GM23338 (cell line): ENCODE measurements around the gene PSD. TPM values are rescaled to one million over a fixed set of nuclear protein-coding genes. Genes with fewer than 3 reads are reported as not detected.

Experiments used
- ATAC-seq: fragments of 200-7000 bp; cut with Tn5 transposase; 3 replicates; pipeline ENCODE4 v1.9.1; 2020
- DNase-seq: peaks from one replicate; pipeline ENCODE4 v3.0.0-alpha.2; 2015; ENCODE audit warnings: low spot score
- H2AFZ ChIP-seq: fragments of 200-600 bp; sonication (generic); 2 replicates; pipeline ENCODE4 v1.8.0; 2016; ENCODE audit warnings: antibody characterized with exemption, mild to moderate bottlenecking, moderate library complexity
- H3F3A ChIP-seq: fragments of 200-600 bp; sonication (generic); replicated peaks from 2 replicates; pipeline ENCODE4 v1.8.0; 2017; ENCODE audit warnings: antibody characterized with exemption, mixed run types, low read depth
- H3K27ac ChIP-seq: fragments of 200-600 bp; sonication (generic); 2 replicates; pipeline ENCODE4 v1.6.1; 2016; ENCODE audit warnings: low read depth
- H3K27me3 ChIP-seq: fragments of 200-600 bp; sonication (generic); 2 replicates; pipeline ENCODE4 v1.8.0; 2016; ENCODE audit warnings: mild to moderate bottlenecking, mixed run types, moderate library complexity; ENCODE audit not compliant: insufficient read depth
- H3K36me3 ChIP-seq: fragments of 200-600 bp; sonication (generic); 2 replicates; pipeline ENCODE4 v1.8.0; 2016; ENCODE audit warnings: mild to moderate bottlenecking; ENCODE audit not compliant: insufficient read depth
- H3K4me1 ChIP-seq: fragments of 200-600 bp; sonication (generic); 2 replicates; pipeline ENCODE4 v1.8.0; 2016; ENCODE audit warnings: mild to moderate bottlenecking, moderate library complexity; ENCODE audit not compliant: insufficient read depth
- H3K4me2 ChIP-seq: fragments of 200-600 bp; sonication (generic); 2 replicates; pipeline ENCODE4 v1.7.1; 2017; ENCODE audit warnings: mixed run types
- H3K4me3 ChIP-seq: fragments of 200-600 bp; sonication (generic); 2 replicates; pipeline ENCODE4 v1.6.1; 2016; ENCODE audit warnings: mixed run types
- H3K79me2 ChIP-seq: fragments of 200-600 bp; sonication (generic); replicated peaks from 2 replicates; pipeline ENCODE4 v1.8.0; 2017; ENCODE audit warnings: mild to moderate bottlenecking; ENCODE audit not compliant: insufficient read depth
- H3K9me2 ChIP-seq: fragments of 200-600 bp; sonication (generic); 2 replicates; pipeline ENCODE4 v1.8.0; 2017; ENCODE audit not compliant: insufficient read depth
- H4K20me1 ChIP-seq: fragments of 200-600 bp; sonication (generic); replicated peaks from 2 replicates; pipeline ENCODE4 v1.8.0; 2017; ENCODE audit warnings: mild to moderate bottlenecking; ENCODE audit not compliant: insufficient read depth
- H3K27ac Mint-ChIP-seq: 2 replicates; pipeline ENCODE4 v1.8.0; 2020; ENCODE audit warnings: inconsistent platforms, mild to moderate bottlenecking, moderate library complexity, mixed read lengths
- H3K27me3 Mint-ChIP-seq: 3 replicates; pipeline ENCODE4 v1.8.0; 2022; ENCODE audit warnings: low read depth, mild to moderate bottlenecking, moderate library complexity, mixed read lengths, inconsistent platforms; ENCODE audit not compliant: insufficient read depth, poor library complexity
- H3K36me3 Mint-ChIP-seq: 3 replicates; pipeline ENCODE4 v1.8.0; 2021; ENCODE audit warnings: low read depth, mild to moderate bottlenecking, inconsistent platforms, moderate library complexity, mixed read lengths
- H3K4me1 Mint-ChIP-seq: 3 replicates; pipeline ENCODE4 v1.8.0; 2020; ENCODE audit warnings: mild to moderate bottlenecking, inconsistent platforms, mixed read lengths
- H3K4me3 Mint-ChIP-seq: 3 replicates; pipeline ENCODE4 v1.8.0; 2021; ENCODE audit warnings: moderate library complexity, mild to moderate bottlenecking, inconsistent platforms, mixed read lengths
- H3K9me3 Mint-ChIP-seq: 3 replicates; pipeline ENCODE4 v1.8.0; 2020; ENCODE audit warnings: moderate library complexity, mild to moderate bottlenecking, inconsistent platforms, mixed read lengths
- CREB1 ChIP-seq: fragments of 250-450 bp; sonication (Bioruptor Pico); IDR thresholded peaks from 2 replicates; pipeline ENCODE4 v1.5.0; 2020; ENCODE audit warnings: low read depth, mild to moderate bottlenecking, moderate library complexity
- ETS1 ChIP-seq: IDR thresholded peaks from 2 replicates; pipeline ENCODE4 v1.6.1; 2016; ENCODE audit warnings: antibody characterized with exemption
- EZH2phosphoT487 ChIP-seq: fragments of 200-600 bp; sonication (generic); IDR thresholded peaks from one replicate; pipeline ENCODE4 v1.8.1; 2018; ENCODE audit warnings: antibody characterized with exemption; ENCODE audit not compliant: unreplicated experiment
- JUNB ChIP-seq: IDR thresholded peaks from one replicate; pipeline ENCODE4 v1.6.1; 2016; ENCODE audit warnings: antibody characterized with exemption; ENCODE audit not compliant: unreplicated experiment
- NANOG ChIP-seq: IDR thresholded peaks from 2 replicates; pipeline ENCODE4 v1.6.1; 2016; ENCODE audit warnings: antibody characterized with exemption, borderline replicate concordance
- REST ChIP-seq: IDR thresholded peaks from one replicate; pipeline ENCODE4 v1.6.1; 2018; ENCODE audit warnings: antibody characterized with exemption; ENCODE audit not compliant: unreplicated experiment
- STAT1 ChIP-seq: IDR thresholded peaks from one replicate; pipeline ENCODE4 v1.6.1; 2016; ENCODE audit warnings: antibody characterized with exemption; ENCODE audit not compliant: unreplicated experiment
- ZNF114 ChIP-seq: fragments of 250-450 bp; sonication (Bioruptor Pico); IDR thresholded peaks from 2 replicates; pipeline ENCODE4 v1.5.0; 2020; ENCODE audit warnings: mild to moderate bottlenecking, moderate library complexity
- ZNF331 ChIP-seq: fragments of 250-450 bp; sonication (Bioruptor Pico); IDR thresholded peaks from 2 replicates; pipeline ENCODE4 v1.5.0; 2020; ENCODE audit warnings: low read depth, mild to moderate bottlenecking, moderate library complexity
- ZNF462 ChIP-seq: fragments of 250-450 bp; sonication (Bioruptor Pico); IDR thresholded peaks from 2 replicates; pipeline ENCODE4 v1.5.0; 2020; ENCODE audit warnings: mild to moderate bottlenecking, moderate library complexity
- polyA plus RNA-seq: library from polyadenylated mRNA; unstranded; fragments of >200 nt; fragmentation: Nextera tagmentation; extraction: Ambion mirVana; gene quantifications from 2 replicates; pipeline ENCODE4 v1.2.1, GENCODE V29; 2016
- total RNA-seq: library from RNA; depleted of rRNA; stranded (reverse); fragments of >200 nt; shearing (Covaris generic); gene quantifications from 2 replicates; pipeline ENCODE4 v1.2.3, GENCODE V29; 2014
- TF ChIP-seq, protein P1 (sequence below), 2 experiments: fragments of 200-600 bp in 1 of 2; sonication (generic) in 1 of 2; conservative IDR thresholded peaks; 2 replicates each; pipeline versions ENCODE4 v1.5.1 to v1.6.1; 2016 to 2017; ENCODE audit warnings: antibody characterized with exemption in 2 of 2, low read depth in 2 of 2, mild to moderate bottlenecking in 2 of 2, moderate library complexity in 1 of 2

PSD gene
- total and polyA plus RNA-seq, 2 experiments from 2014 or later = 1.9 to 6.8 TPM

DNA sequence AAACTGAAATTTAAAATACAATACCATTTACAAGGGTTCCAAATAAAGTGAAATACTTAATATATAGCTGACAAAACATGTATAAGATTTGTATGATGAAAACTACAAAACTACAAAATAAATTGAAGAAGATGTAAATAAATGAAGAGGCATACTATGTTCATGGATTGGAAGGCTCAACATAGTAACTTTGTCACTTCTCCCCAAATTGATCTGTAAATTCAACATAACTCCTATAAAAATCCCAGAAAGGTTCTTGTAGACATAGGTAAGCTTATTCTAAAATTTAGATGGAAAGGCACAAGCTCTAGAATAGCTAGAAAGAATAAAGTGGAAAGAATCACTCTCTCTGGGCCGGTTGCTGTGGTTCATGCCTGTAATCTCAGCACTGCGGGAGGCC is 47.3 kb downstream of the PSD start (continued):
- no peak for TF ChIP-seq ZNF462 (CRISPR knock-in tag)
- TF ChIP-seq, protein P1, sequence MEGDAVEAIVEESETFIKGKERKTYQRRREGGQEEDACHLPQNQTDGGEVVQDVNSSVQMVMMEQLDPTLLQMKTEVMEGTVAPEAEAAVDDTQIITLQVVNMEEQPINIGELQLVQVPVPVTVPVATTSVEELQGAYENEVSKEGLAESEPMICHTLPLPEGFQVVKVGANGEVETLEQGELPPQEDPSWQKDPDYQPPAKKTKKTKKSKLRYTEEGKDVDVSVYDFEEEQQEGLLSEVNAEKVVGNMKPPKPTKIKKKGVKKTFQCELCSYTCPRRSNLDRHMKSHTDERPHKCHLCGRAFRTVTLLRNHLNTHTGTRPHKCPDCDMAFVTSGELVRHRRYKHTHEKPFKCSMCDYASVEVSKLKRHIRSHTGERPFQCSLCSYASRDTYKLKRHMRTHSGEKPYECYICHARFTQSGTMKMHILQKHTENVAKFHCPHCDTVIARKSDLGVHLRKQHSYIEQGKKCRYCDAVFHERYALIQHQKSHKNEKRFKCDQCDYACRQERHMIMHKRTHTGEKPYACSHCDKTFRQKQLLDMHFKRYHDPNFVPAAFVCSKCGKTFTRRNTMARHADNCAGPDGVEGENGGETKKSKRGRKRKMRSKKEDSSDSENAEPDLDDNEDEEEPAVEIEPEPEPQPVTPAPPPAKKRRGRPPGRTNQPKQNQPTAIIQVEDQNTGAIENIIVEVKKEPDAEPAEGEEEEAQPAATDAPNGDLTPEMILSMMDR (conservative IDR thresholded peaks at IDR 0.05; ENCODE audit: low read depth in 2 of 2) = no peak
- TF ChIP-seq CREB1 = no peak
- TF ChIP-seq JUNB = no peak
- TF ChIP-seq ZNF114 (CRISPR knock-in tag) = no peak
- no peak for TF ChIP-seq ETS1

DNA sequence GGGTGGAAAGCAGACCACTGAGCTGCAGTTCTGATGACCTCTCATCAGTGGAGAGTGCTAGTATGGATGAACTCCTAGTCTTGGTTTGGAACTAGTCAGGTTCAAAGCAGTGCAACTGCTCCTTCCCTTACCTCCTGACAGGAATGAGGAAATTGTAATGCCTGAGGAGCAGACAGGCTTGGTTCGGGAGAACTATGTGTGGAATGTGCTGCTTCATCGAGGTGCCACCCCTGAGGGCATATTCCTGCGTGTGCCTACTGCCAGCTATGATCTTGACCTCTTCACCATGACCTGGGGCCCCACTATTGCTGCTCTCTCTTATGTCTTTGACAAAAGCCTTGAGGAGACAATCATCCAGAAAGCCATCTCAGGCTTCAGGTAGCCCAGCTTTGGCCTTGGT is 50.5 kb downstream of the PSD start:
- no peak for ATAC-seq
- no peaks in the 10 kb centered on the region for H3K4me1 ChIP-seq
- no peak for DNase-seq
- Mint-ChIP-seq H3K36me3 (peaks cover 66% of the 10 kb centered on the region), H3K27me3 (peaks cover 6% of the 10 kb centered on the region), H3K4me1 (no peaks in the 10 kb centered on the region), H3K4me3 (no peak overlapping the region), H3K27ac (no peak overlapping the region), H3K9me3 (no peaks in the 10 kb centered on the region)
- no peak overlapping the region for H3K4me2 ChIP-seq
- H2AFZ ChIP-seq = no peak overlapping the region
- H3K27ac ChIP-seq = no peak overlapping the region
- H3K79me2 ChIP-seq = no peaks in the 10 kb centered on the region
- no peaks in the 10 kb centered on the region for H3K27me3 ChIP-seq
- no peaks in the 10 kb centered on the region for H3K9me2 ChIP-seq
- no peaks in the 10 kb centered on the region for H4K20me1 ChIP-seq
- peaks cover 19% of the 10 kb centered on the region for H3K36me3 ChIP-seq
- no peaks in the 10 kb centered on the region for H3F3A ChIP-seq
- no peak overlapping the region for H3K4me3 ChIP-seq
- TF ChIP-seq ZNF331 (CRISPR knock-in tag) (no peak), CREB1 (no peak), REST (no peak), JUNB (no peak), ETS1 (no peak), STAT1 (no peak), EZH2phosphoT487 (no peak), NANOG (no peak)
